ENCODE results near the gene ARAP3. TPM values are rescaled to one million over a fixed set of nuclear protein-coding genes. Genes with fewer than 3 reads are reported as not detected.

The ARAP3 gene
- polyA plus RNA-seq, 3 donors, result 1.2 to 18.2 (median 2.2) TPM

- intact Hi-C loops (cut with micrococcal nuclease), result loop anchor here (2.0 to 5.0 kb wide), 2 partner anchors 25 to 35 kb away; no protein-coding TSS in a partner anchor
- H3K4me2 ChIP-seq (replicated peaks; ENCODE audit: extremely low read depth, low read length, poor library complexity, severe bottlenecking), result peak overlapping the region; percentile 97
- H3K9ac ChIP-seq (ENCODE audit: insufficient read depth, low read length, poor library complexity, severe bottlenecking), result peak overlapping the region; percentile 92
- H3K4me1 Mint-ChIP-seq, result peaks cover 59% of the 10 kb centered on the region
- peaks cover 57 to 65% of the 10 kb centered on the region in 2 donors for H3K4me1 ChIP-seq (ENCODE audit: control insufficient read depth in 1 of 2, insufficient read depth in 2 of 2, low read length in 2 of 2)
- peak overlapping the region; percentile 62 to 97 (median 96) for H3K4me3 ChIP-seq (replicated peaks in 1 of 3; ENCODE audit: low read depth in 2 of 3, low read length in 3 of 3)
- peaks cover 49% of the 10 kb centered on the region for H4K20me1 ChIP-seq (ENCODE audit: insufficient read depth, low read length)
- H3K9me3 Mint-ChIP-seq, result peaks cover 0 to 3% (median 0%) of the 10 kb centered on the region in 7 donors
- no peaks in the 10 kb centered on the region for H3K27me3 ChIP-seq (ENCODE audit: control insufficient read depth in 2 of 2, insufficient read depth in 2 of 2, low read length in 2 of 2)
- H2AFZ ChIP-seq (ENCODE audit: insufficient read depth, low read depth, low read length, poor library complexity, severe bottlenecking), result peak overlapping the region; percentile 57
- peak overlapping the region; percentile 82 to 88 for H3K27ac ChIP-seq (ENCODE audit: low read depth in 1 of 2, low read length in 2 of 2)
- no CpG with 5 or more reads among the region's 9 CpGs for WGBS (ENCODE audit: insufficient coverage)
- peaks cover 80% of the 10 kb centered on the region for H3K79me2 ChIP-seq (ENCODE audit: insufficient read depth, low read length)
- H3K4me3 Mint-ChIP-seq, result peak overlapping the region; percentile 99
- peak overlapping the region; percentile 95 to 97 (median 96) for H3K27ac Mint-ChIP-seq
- H3K36me3 ChIP-seq (replicated peaks in 1 of 2; ENCODE audit: control insufficient read depth in 1 of 2, insufficient read depth in 2 of 2, low read length in 2 of 2), result peaks cover 21 to 23% of the 10 kb centered on the region in 2 donors
- no peaks in the 10 kb centered on the region for H3K9me3 ChIP-seq (replicated peaks in 1 of 2; ENCODE audit: control insufficient read depth in 1 of 2, insufficient read depth in 1 of 2, low read length in 2 of 2)
- no peak for DNase-seq
- TF ChIP-seq CTCF (IDR thresholded peaks at IDR 0.05), result no peak
- peaks cover 27 to 43% of the 10 kb centered on the region in 2 donors for H3K36me3 Mint-ChIP-seq
- peaks cover 0 to 2% (median 2%) of the 10 kb centered on the region in 3 donors for H3K27me3 Mint-ChIP-seq (ENCODE audit: low read depth in 3 of 3)
Measured at GRCh38 chr5:141617682-141618029, 64.4 kb downstream of the ARAP3 start.

- Mint-ChIP-seq H3K4me3 (peak overlapping the region; percentile 99), H3K27ac (peak overlapping the region; percentile 3 to 97 (median 96)), H3K4me1 (peaks cover 59% of the 10 kb centered on the region), H3K36me3 (peaks cover 27 to 40% of the 10 kb centered on the region in 2 donors), H3K27me3 (ENCODE audit: low read depth in 3 of 3) (peaks cover 0 to 2% (median 2%) of the 10 kb centered on the region in 3 donors), H3K9me3 (peaks cover 0 to 3% (median 0%) of the 10 kb centered on the region in 7 donors)
- peaks cover 85% of the 10 kb centered on the region for H3K79me2 ChIP-seq (ENCODE audit: insufficient read depth, low read length)
- H3K27ac ChIP-seq (ENCODE audit: low read depth in 1 of 2, low read length in 2 of 2), result peak overlapping the region in 1 of 2 donors; percentile 88
- H2AFZ ChIP-seq (ENCODE audit: insufficient read depth, low read depth, low read length, poor library complexity, severe bottlenecking), result no peak overlapping the region
- H3K4me1 ChIP-seq (ENCODE audit: control insufficient read depth in 1 of 2, insufficient read depth in 2 of 2, low read length in 2 of 2), result peaks cover 57 to 65% of the 10 kb centered on the region in 2 donors
- intact Hi-C loops (cut with micrococcal nuclease), result loop anchor here in 1 of 2 donors (5.0 kb wide), 1 partner anchor 35 kb away; no protein-coding TSS in a partner anchor
- no peak for DNase-seq
- no CpG with 5 or more reads among the region's 2 CpGs for WGBS (ENCODE audit: insufficient coverage)
- H3K36me3 ChIP-seq (replicated peaks in 1 of 2; ENCODE audit: control insufficient read depth in 1 of 2, insufficient read depth in 2 of 2, low read length in 2 of 2), result peaks cover 24 to 26% of the 10 kb centered on the region in 2 donors
- peak overlapping the region; percentile 97 for H3K4me2 ChIP-seq (replicated peaks; ENCODE audit: extremely low read depth, low read length, poor library complexity, severe bottlenecking)
- peak overlapping the region; percentile 38 for H3K9ac ChIP-seq (ENCODE audit: insufficient read depth, low read length, poor library complexity, severe bottlenecking)
- TF ChIP-seq CTCF (IDR thresholded peaks at IDR 0.05), result no peak
- H4K20me1 ChIP-seq (ENCODE audit: insufficient read depth, low read length), result peaks cover 49% of the 10 kb centered on the region
- no peaks in the 10 kb centered on the region for H3K27me3 ChIP-seq (ENCODE audit: control insufficient read depth in 2 of 2, insufficient read depth in 2 of 2, low read length in 2 of 2)
- H3K9me3 ChIP-seq (replicated peaks in 1 of 2; ENCODE audit: control insufficient read depth in 1 of 2, insufficient read depth in 1 of 2, low read length in 2 of 2), result no peaks in the 10 kb centered on the region
- H3K4me3 ChIP-seq (replicated peaks in 1 of 3; ENCODE audit: low read depth in 2 of 3, low read length in 3 of 3), result peak overlapping the region; percentile 62 to 97 (median 96)
Measured at GRCh38 chr5:141617128-141617527, 64.9 kb downstream of the ARAP3 start.
